Activated T-helper 1 cell treated with anti-CD3 and anti-CD28 coated beads, Interleukin-12 subunit alpha, Interleukin-12 subunit beta, Interleukin-2, Interleukin-4 antibody, amounts not matched to agents 30 ng/mL and 10 ng/mL and 1 ng/mL, durations not matched to agents 14 hours and 24 hours and 36 hours (primary cell): Measurements from ENCODE around the gene TFEC. TPM values are rescaled to one million over a fixed set of nuclear protein-coding genes. Genes with fewer than 3 reads are reported as not detected.

Experiments used
- DNase-seq: peaks from one replicate; pipeline ENCODE4 v3.0.0; 2021; ENCODE audit warnings: low spot score
- H3K27ac Mint-ChIP-seq: one replicate; pipeline ENCODE4 v1.8.0; 2021; ENCODE audit warnings: mild to moderate bottlenecking, mixed read lengths
- H3K27me3 Mint-ChIP-seq: one replicate; pipeline ENCODE4 v1.8.0; 2022; ENCODE audit warnings: mild to moderate bottlenecking, moderate library complexity, mixed read lengths; ENCODE audit not compliant: insufficient read depth
- H3K36me3 Mint-ChIP-seq: one replicate; pipeline ENCODE4 v1.8.0; 2021; ENCODE audit warnings: low read depth, mixed read lengths
- H3K4me1 Mint-ChIP-seq: one replicate; pipeline ENCODE4 v1.8.0; 2021; ENCODE audit warnings: low read depth, mixed read lengths
- H3K4me3 Mint-ChIP-seq: one replicate; pipeline ENCODE4 v1.8.0; 2021; ENCODE audit warnings: mild to moderate bottlenecking, moderate library complexity, mixed read lengths
- H3K9me3 Mint-ChIP-seq: one replicate; pipeline ENCODE4 v1.8.0; 2021; ENCODE audit warnings: mixed read lengths
- intact Hi-C: fragments of 100-400 bp; cut with micrococcal nuclease; formaldehyde crosslinking; loops from one replicate; pipeline ENCODE4 v1.15.1; 2024
- total RNA-seq: library from RNA; stranded (reverse); gene quantifications from 2 replicates; pipeline ENCODE4 v1.2.3, GENCODE V29; 2022

TFEC gene
- total RNA-seq, 1 donor from 2014 or later, result not detected

- Mint-ChIP-seq H3K27me3 (no peaks in the 10 kb centered on the region), H3K9me3 (no peaks in the 10 kb centered on the region)
- DNase-seq, result no peak
Measured at GRCh38 chr7:115889669-115889984, 140.9 kb downstream of the TFEC start.

GRCh38 chr7:115888981-115889668, 141.4 kb downstream of the TFEC start:
- no peaks in the 10 kb centered on the region for H3K27me3 Mint-ChIP-seq
- DNase-seq, result no peak
- no peak overlapping the region for H3K27ac Mint-ChIP-seq
- H3K36me3 Mint-ChIP-seq, result no peaks in the 10 kb centered on the region
- intact Hi-C loops, result no loop called here
- H3K4me1 Mint-ChIP-seq, result no peaks in the 10 kb centered on the region
- no peaks in the 10 kb centered on the region for H3K9me3 Mint-ChIP-seq
- H3K4me3 Mint-ChIP-seq, result no peak overlapping the region

More at GRCh38 chr7:115889669-115889984, 140.9 kb downstream of the TFEC start:
- H3K4me1 Mint-ChIP-seq, result no peaks in the 10 kb centered on the region
- intact Hi-C loops, result no loop called here
- no peaks in the 10 kb centered on the region for H3K36me3 Mint-ChIP-seq
- no peak overlapping the region for H3K27ac Mint-ChIP-seq
- H3K4me3 Mint-ChIP-seq, result no peak overlapping the region

- Mint-ChIP-seq H3K27ac (no peak overlapping the region), H3K4me1 (no peaks in the 10 kb centered on the region), H3K4me3 (no peak overlapping the region), H3K9me3 (no peaks in the 10 kb centered on the region), H3K27me3 (no peaks in the 10 kb centered on the region), H3K36me3 (no peaks in the 10 kb centered on the region)
- no peak for DNase-seq
- intact Hi-C loops, result no loop called here
Measured at GRCh38 chr7:115885550-115885949, 145.0 kb downstream of the TFEC start.

Other genes starting within 250 kb of the TFEC start
- gene TES, start 179.8 kb upstream of the TFEC start, total RNA-seq, result 36.2 and 38.4 TPM in 2 replicates